Vagina (tissue), 2 donors: ENCODE results near the gene WASL.

Source experiments
- POLR2AphosphoS5 ChIP-seq, 2 donors: sonication (generic); formaldehyde crosslinking; IDR thresholded peaks; one replicate each; pipeline ENCODE4 v1.9.0; 2017; ENCODE audit warnings: antibody characterized with exemption in 2 of 2, mild to moderate bottlenecking in 2 of 2, low read depth in 1 of 2; ENCODE audit not compliant: insufficient read depth in 1 of 2
- TF ChIP-seq, protein P1 (sequence below), 3 experiments: fragments of 450-650 bp in 2 of 3; fragments of 200-600 bp in 1 of 3; sonication (generic) in 1 of 3; IDR thresholded peaks; one replicate each; pipeline ENCODE4 v1.5.1; 2017 to 2019; ENCODE audit warnings: antibody characterized with exemption in 3 of 3, mild to moderate bottlenecking in 2 of 3, moderate library complexity in 2 of 3

- TF ChIP-seq POLR2AphosphoS5 (IDR thresholded peaks at IDR 0.05; ENCODE audit: insufficient read depth in 1 of 2, low read depth in 1 of 2) = no peak
- TF ChIP-seq, protein P1, sequence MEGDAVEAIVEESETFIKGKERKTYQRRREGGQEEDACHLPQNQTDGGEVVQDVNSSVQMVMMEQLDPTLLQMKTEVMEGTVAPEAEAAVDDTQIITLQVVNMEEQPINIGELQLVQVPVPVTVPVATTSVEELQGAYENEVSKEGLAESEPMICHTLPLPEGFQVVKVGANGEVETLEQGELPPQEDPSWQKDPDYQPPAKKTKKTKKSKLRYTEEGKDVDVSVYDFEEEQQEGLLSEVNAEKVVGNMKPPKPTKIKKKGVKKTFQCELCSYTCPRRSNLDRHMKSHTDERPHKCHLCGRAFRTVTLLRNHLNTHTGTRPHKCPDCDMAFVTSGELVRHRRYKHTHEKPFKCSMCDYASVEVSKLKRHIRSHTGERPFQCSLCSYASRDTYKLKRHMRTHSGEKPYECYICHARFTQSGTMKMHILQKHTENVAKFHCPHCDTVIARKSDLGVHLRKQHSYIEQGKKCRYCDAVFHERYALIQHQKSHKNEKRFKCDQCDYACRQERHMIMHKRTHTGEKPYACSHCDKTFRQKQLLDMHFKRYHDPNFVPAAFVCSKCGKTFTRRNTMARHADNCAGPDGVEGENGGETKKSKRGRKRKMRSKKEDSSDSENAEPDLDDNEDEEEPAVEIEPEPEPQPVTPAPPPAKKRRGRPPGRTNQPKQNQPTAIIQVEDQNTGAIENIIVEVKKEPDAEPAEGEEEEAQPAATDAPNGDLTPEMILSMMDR (IDR thresholded peaks at IDR 0.05) = no peak
These were observed 35.0 kb upstream of the WASL start for GRCh38 chr7:123783820-123784219.
